ENCODE measurements around the gene GABBR2.
A peak's percentile ranks its signal among the peaks of the same experiment; 100 is the strongest.

GABBR2 gene

GRCh38 chr9:98331536-98332259 is 377.0 kb downstream of the GABBR2 start:
- DNase-seq, result no peak

GRCh38 chr9:98330831-98331230 is 377.9 kb downstream of the GABBR2 start:
- DNase-seq, result no peak

GRCh38 chr9:98329904-98330303 is 378.8 kb downstream of the GABBR2 start:
- no peak for DNase-seq

- no peak for DNase-seq
Measured at GRCh38 chr9:98329281-98329680, 379.5 kb downstream of the GABBR2 start.

GRCh38 chr9:98328770-98329169 is 380.0 kb downstream of the GABBR2 start:
- no peak for DNase-seq

GRCh38 chr9:98328141-98328540 is 380.6 kb downstream of the GABBR2 start:
- no peak for DNase-seq

GRCh38 chr9:98327249-98327561 is 381.5 kb downstream of the GABBR2 start:
- no peak for DNase-seq

- DNase-seq, result no peak
Measured at GRCh38 chr9:98326459-98327248, 382.1 kb downstream of the GABBR2 start.

GRCh38 chr9:98324801-98325200 is 383.9 kb downstream of the GABBR2 start:
- no peak for DNase-seq

- DNase-seq, result no peak
Measured at GRCh38 chr9:98323831-98324135, 385.0 kb downstream of the GABBR2 start.

GRCh38 chr9:98323051-98323830 is 385.5 kb downstream of the GABBR2 start:
- no peak for DNase-seq

GRCh38 chr9:98321269-98321668 is 387.5 kb downstream of the GABBR2 start:
- no peak for DNase-seq

- no peak for DNase-seq
Measured at GRCh38 chr9:98318834-98319478, 389.8 kb downstream of the GABBR2 start.

- DNase-seq, result no peak
Measured at GRCh38 chr9:98318041-98318790, 390.5 kb downstream of the GABBR2 start.

- no peak for DNase-seq
Measured at GRCh38 chr9:98317134-98317857, 391.4 kb downstream of the GABBR2 start.

- DNase-seq, result no peak
Measured at GRCh38 chr9:98316445-98317133, 392.1 kb downstream of the GABBR2 start.

- DNase-seq, result peak; percentile 71
Measured at GRCh38 chr9:98315551-98316060, 393.1 kb downstream of the GABBR2 start.

- no peak for DNase-seq
Measured at GRCh38 chr9:98315067-98315453, 393.7 kb downstream of the GABBR2 start.

GRCh38 chr9:98314381-98315066 is 394.2 kb downstream of the GABBR2 start:
- DNase-seq, result no peak

GRCh38 chr9:98312365-98312764 is 396.4 kb downstream of the GABBR2 start:
- no peak for DNase-seq

- DNase-seq, result no peak
Measured at GRCh38 chr9:98311541-98311940, 397.2 kb downstream of the GABBR2 start.
